K562 (cell line): ENCODE results near the gene PARK7. TPM values are rescaled to one million over a fixed set of nuclear protein-coding genes. Genes with fewer than 3 reads are reported as not detected.

ENCODE experiments used
- ATAC-seq: fragments of 200-7000 bp; cut with Tn5 transposase; 3 replicates; pipeline ENCODE4 v1.9.1; 2020; ENCODE audit warnings: moderate library complexity
- BruUV-seq: library from RNA; stranded (reverse); fragments of 400-500 nt; replicated peaks from 2 replicates; lab custom pipeline; 2021; lab: Mats Ljungman, UMichigan
- CTCF ChIA-PET: fragments of 300-600 bp; formaldehyde crosslinking; extraction: SDS; loops from one replicate; lab custom pipeline; 2021; ENCODE audit warnings: low intra/inter-chr PET ratio; lab: Yijun Ruan, JAX
- POLR2A ChIA-PET: fragments of 300-600, 350-650 bp; sonication (Branson Sonifier 250); formaldehyde crosslinking; extraction: SDS; loops from one replicate; lab custom pipeline; 2021; ENCODE audit warnings: antibody characterized with exemption, inconsistent platforms; lab: Yijun Ruan, JAX
- DNase-seq, 4 experiments: peaks; one replicate each; pipeline versions ENCODE4 v3.0.0 to v3.0.0-alpha.2; 2011 to 2018; ENCODE audit warnings: low spot score in 3 of 4, mixed read lengths in 3 of 4; ENCODE audit errors: extremely low read depth in 1 of 4
- FAIRE-seq: peaks from 2 replicates; lab custom pipeline; 2011; peaks lifted over from hg19 to GRCh38; lab: Jason Lieb, UNC
- H2AFZ ChIP-seq: 2 replicates; pipeline ENCODE4 v1.6.0; 2011; ENCODE audit warnings: low read depth, low read length, control low read depth, inconsistent platforms
- H3K27ac ChIP-seq: fragments of 200-600 bp; 3 replicates; pipeline ENCODE4 v1.8.0; 2011; ENCODE audit warnings: low read depth, mild to moderate bottlenecking, control low read depth, inconsistent platforms, low read length, moderate library complexity, mixed read lengths; ENCODE audit errors: extremely low read depth
- H3K27me3 ChIP-seq, 2 experiments: fragments of 300-600 bp in 1 of 2; 2 replicates in 1 of 2; 3 replicates in 1 of 2; pipeline versions ENCODE4 v1.6.0 to v1.8.0; 2011; ENCODE audit warnings: inconsistent platforms in 2 of 2, low read length in 2 of 2, mild to moderate bottlenecking in 1 of 2, mixed read lengths in 1 of 2, moderate library complexity in 1 of 2; ENCODE audit not compliant: control insufficient read depth in 2 of 2, insufficient read depth in 2 of 2
- H3K36me3 ChIP-seq: fragments of 300-600 bp; 3 replicates; pipeline ENCODE4 v1.8.0; 2011; ENCODE audit warnings: mild to moderate bottlenecking, low read length, inconsistent platforms; ENCODE audit not compliant: control insufficient read depth, insufficient read depth
- H3K4me1 ChIP-seq, 2 experiments: fragments of 200-600 bp in 1 of 2; replicated peaks in 1 of 2; 2 replicates in 1 of 2; 3 replicates in 1 of 2; pipeline versions ENCODE4 v1.5.1 to v1.8.0; 2011; ENCODE audit warnings: inconsistent platforms in 2 of 2, low read length in 2 of 2, mild to moderate bottlenecking in 1 of 2, mixed read lengths in 1 of 2, moderate library complexity in 1 of 2; ENCODE audit not compliant: control insufficient read depth in 2 of 2, insufficient read depth in 2 of 2
- H3K4me2 ChIP-seq: 2 replicates; pipeline ENCODE4 v1.6.1; 2011; ENCODE audit warnings: low read length, control low read depth, inconsistent platforms, mixed read lengths; ENCODE audit not compliant: insufficient read depth
- H3K4me3 ChIP-seq: fragments of 200-600 bp; sonication (generic), shearing (Covaris generic); 2 replicates; pipeline ENCODE4 v1.5.1; 2016; ENCODE audit warnings: control low read depth, inconsistent platforms
- H3K79me2 ChIP-seq: fragments of 200-600 bp; 3 replicates; pipeline ENCODE4 v1.8.0; 2011; ENCODE audit warnings: low read length, inconsistent platforms; ENCODE audit not compliant: control insufficient read depth, insufficient read depth
- H3K9ac ChIP-seq, 2 experiments: 2 replicates each; pipeline versions ENCODE4 v1.6.0 to v1.6.1; 2011; ENCODE audit warnings: low read depth in 2 of 2, low read length in 2 of 2, control low read depth in 1 of 2, inconsistent platforms in 1 of 2, mild to moderate bottlenecking in 1 of 2, mixed read lengths in 1 of 2; ENCODE audit not compliant: insufficient read depth in 1 of 2
- H3K9me1 ChIP-seq: one replicate; pipeline ENCODE4 v1.6.0; 2011; ENCODE audit warnings: inconsistent platforms, mild to moderate bottlenecking, low read length, moderate library complexity; ENCODE audit not compliant: control insufficient read depth, insufficient read depth
- H3K9me3 ChIP-seq: replicated peaks from 2 replicates; pipeline ENCODE4 v1.5.1; 2011; ENCODE audit warnings: low read depth, low read length, inconsistent platforms; ENCODE audit not compliant: control insufficient read depth, insufficient read depth
- H4K20me1 ChIP-seq: replicated peaks from 2 replicates; pipeline ENCODE4 v1.6.1; 2011; ENCODE audit warnings: low read length, inconsistent platforms, mixed read lengths; ENCODE audit not compliant: control insufficient read depth, insufficient read depth
- CHD1 ChIP-seq: fragments of 200-600 bp; sonication (generic); IDR thresholded peaks from one replicate; pipeline ENCODE4 v1.6.1; 2012; ENCODE audit warnings: mild to moderate bottlenecking, moderate library complexity, low read length, inconsistent platforms
- E2F6 ChIP-seq, 2 experiments: IDR thresholded peaks; 2 replicates each; pipeline ENCODE4 v1.6.1; 2011; ENCODE audit warnings: borderline replicate concordance in 1 of 2, control low read depth in 1 of 2, low read depth in 1 of 2, low read length in 1 of 2, mild to moderate bottlenecking in 1 of 2, mixed read lengths in 1 of 2, moderate library complexity in 1 of 2; ENCODE audit not compliant: insufficient read depth in 1 of 2, insufficient read length in 1 of 2, poor library complexity in 1 of 2, severe bottlenecking in 1 of 2; ENCODE audit errors: extremely low read depth in 1 of 2
- FIP1L1 ChIP-seq: fragments of 200-400 bp; formaldehyde crosslinking; IDR thresholded peaks from 2 replicates; pipeline ENCODE4 v1.6.1; 2018; ENCODE audit warnings: mild to moderate bottlenecking, low read depth, low read length; ENCODE audit not compliant: poor library complexity, severe bottlenecking
- HMGXB4 ChIP-seq: sonication (generic); formaldehyde crosslinking; IDR thresholded peaks from 2 replicates; pipeline ENCODE4 v1.8.1; 2023; ENCODE audit warnings: mild to moderate bottlenecking, missing genetic modification reagents
- KAT7 ChIP-seq: sonication (generic); formaldehyde crosslinking; IDR thresholded peaks from 2 replicates; pipeline ENCODE4 v1.8.0; 2022; ENCODE audit warnings: missing genetic modification reagents, mild to moderate bottlenecking, borderline replicate concordance
- SIN3B ChIP-seq: fragments of 450-650 bp; IDR thresholded peaks from 2 replicates; pipeline ENCODE4 v1.6.1; 2017; ENCODE audit warnings: low read depth, mild to moderate bottlenecking, moderate library complexity
- SNAPC5 ChIP-seq: fragments of 250-450 bp; sonication (Bioruptor Pico); IDR thresholded peaks from 2 replicates; pipeline ENCODE4 v1.8.0; 2021; ENCODE audit warnings: moderate library complexity, mild to moderate bottlenecking, inconsistent platforms
- ZBTB7A ChIP-seq: IDR thresholded peaks from 2 replicates; pipeline ENCODE4 v1.6.1; 2011; ENCODE audit warnings: low read depth, mild to moderate bottlenecking, low read length, moderate library complexity, borderline replicate concordance; ENCODE audit not compliant: control insufficient read depth
- WGBS: fragments of 100-300 bp; shearing (Covaris generic); methylation state at CpG from one replicate; pipeline ENCODE4 v1.1.6; 2016; ENCODE audit warnings: low coverage, mixed read lengths; ENCODE audit not compliant: insufficient coverage; ENCODE audit errors: missing lambda C conversion rate; 5-methylcytosine and 5-hydroxymethylcytosine counted together
- in situ Hi-C: fragments of 300-500 bp; cut with MboI; formaldehyde crosslinking; loops from 4 replicates; pipeline ENCODE4 v1.15.0; 2018; ENCODE audit warnings: inconsistent platforms, mixed read lengths
- intact Hi-C: fragments of 100-400 bp; cut with micrococcal nuclease; formaldehyde crosslinking; loops from 2 replicates; pipeline ENCODE4 v1.14.2; 2022
- polyA plus RNA-seq, 8 experiments: library from polyadenylated mRNA; depleted of rRNA in 4 of 8; stranded (reverse) in 5 of 8; unstranded in 3 of 8; fragments of >200 nt; fragmentation: Nextera tagmentation in 2 of 8; fragmentation: Illumina TruSeq in 1 of 8; extraction: Ambion mirVana in 2 of 8; extraction: Trizol in 1 of 8; gene quantifications; 2 replicates each; pipeline versions ENCODE4 v1.2.1 to v1.2.3, GENCODE V29; 2011 to 2014; ENCODE audit warnings: inconsistent platforms in 1 of 8, missing spikeins in 1 of 8
- total RNA-seq, 7 experiments: library from RNA; depleted of rRNA in 6 of 7; stranded (reverse); fragments of >200 nt in 6 of 7; fragmentation: Illumina TruSeq in 2 of 7; extraction: Trizol in 2 of 7; gene quantifications; 2 replicates each; pipeline versions ENCODE4 v1.2.1 to v1.2.3, GENCODE V29; 2011 to 2021; ENCODE audit warnings: low replicate concordance in 1 of 7

PARK7 gene
- total and polyA plus RNA-seq, 9 of the 15 experiments (the other 6 are each of a cell fraction or from before 2014, with no cell fraction given) = 374 to 1,298 (median 484) TPM

- peak; percentile 13; the same call in 2 of the 3 replicates for ATAC-seq
- peak overlapping the region; percentile 43 for H3K4me3 ChIP-seq
- CTCF ChIA-PET = no interaction called here
Observed at GRCh38 chr1:8025671-8026144, 64.2 kb downstream of the PARK7 start.

More at GRCh38 chr1:8025671-8026144, 64.2 kb downstream of the PARK7 start:
- Histone ChIP-seq H3K27me3 (peaks cover 41 to 45% of the 10 kb centered on the region in 2 experiments), H3K4me1 (peaks cover 5 to 16% of the 10 kb centered on the region in 2 experiments; a peak in 3 of 5 replicates), H3K9me3 (no peaks in the 10 kb centered on the region), H3K79me2 (no peaks in the 10 kb centered on the region), H3K36me3 (no peaks in the 10 kb centered on the region), H3K27ac (no peak overlapping the region), H2AFZ (peak overlapping the region; percentile 83), H3K9me1 (no peaks in the 10 kb centered on the region), H3K4me2 (peak overlapping the region; percentile 50), H3K9ac (peak overlapping the region; percentile 24 to 85; a peak in 3 of 4 replicates), H4K20me1 (peaks cover 6% of the 10 kb centered on the region)
- in situ Hi-C loops = no loop called here
- WGBS = 4% methylated on average over 40 of the region's 69 CpGs
- no TSS peak for BruUV-seq
- FAIRE-seq (no peak), DNase-seq (peak in 1 of 4 experiments; percentile 34)
- intact Hi-C loops = no loop called here
- POLR2A ChIA-PET = interaction anchor here (0.6 to 1.2 kb wide), 3 partner anchors 41 to 794 kb away, joined by 3 read pairs; no protein-coding TSS in a partner anchor
- TF ChIP-seq HMGXB4 (CRISPR knock-in tag) (0 out of 2 replicates have a peak, but pooled peaks have one; percentile 14), ZBTB7A (peak; percentile 13; the same call in 1 of the 2 replicates), FIP1L1 (no peak), SIN3B (0 out of 2 replicates have a peak, but pooled peaks have one; percentile 19), CHD1 (peak; percentile 21), SNAPC5 (CRISPR knock-in tag) (no peak), E2F6 (IDR thresholded peaks at IDR 0.05; ENCODE audit: borderline replicate concordance in 1 of 2, extremely low read depth in 1 of 2, insufficient read depth in 1 of 2, insufficient read length in 1 of 2, low read depth in 1 of 2, low read length in 1 of 2, poor library complexity in 1 of 2, severe bottlenecking in 1 of 2) (peak in 1 of 2 experiments; percentile 50), KAT7 (CRISPR knock-in tag) (0 out of 2 replicates have a peak, but pooled peaks have one; percentile 7)
